Measurements from ENCODE around the gene PROKR2. TPM values are rescaled to one million over a fixed set of nuclear protein-coding genes. Genes with fewer than 3 reads are reported as not detected.

PROKR2 gene
- total RNA-seq, 2 donors from 2014 or later = not detected

- DNase-seq = no peak
- ATAC-seq = no peak
Observed at GRCh38 chr20:5297280-5298004, 19.3 kb downstream of the PROKR2 start.

DNA sequence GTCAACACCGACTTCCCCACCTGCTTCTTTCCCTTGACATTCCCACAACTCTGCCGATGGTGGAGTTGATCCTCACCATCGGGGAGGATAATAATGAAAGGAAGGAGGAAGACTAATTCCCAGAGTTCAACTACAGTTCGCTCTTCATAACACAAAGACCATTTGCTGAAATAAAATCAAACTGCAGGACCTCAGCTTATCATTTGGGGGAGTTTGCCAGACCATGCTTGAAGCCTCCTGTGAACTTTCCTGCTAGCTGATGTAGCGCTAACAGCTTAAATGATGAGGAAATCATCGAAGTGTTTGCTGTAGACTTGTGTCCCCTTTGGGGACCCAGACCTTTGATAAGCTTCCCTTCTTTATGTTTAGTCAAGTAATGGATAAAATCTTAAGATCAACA lies 26.2 kb downstream of the PROKR2 start:
- DNase-seq (no peak), ATAC-seq (no peak)
- intact Hi-C loops (cut with DNase I, micrococcal nuclease) = no loop called here

More at GRCh38 chr20:5297280-5298004, 19.3 kb downstream of the PROKR2 start:
- intact Hi-C loops (cut with DNase I, micrococcal nuclease) = no loop called here

- intact Hi-C loops (cut with DNase I, micrococcal nuclease) = no loop called here
- no peak for DNase-seq
- no peak for ATAC-seq
Observed at GRCh38 chr20:5282561-5282960, 34.2 kb downstream of the PROKR2 start.

GRCh38 chr20:5279661-5280060 lies 37.1 kb downstream of the PROKR2 start:
- intact Hi-C loops (cut with DNase I, micrococcal nuclease) = no loop called here
- DNase-seq (no peak), ATAC-seq (no peak)

- ATAC-seq (no peak), DNase-seq (no peak)
- intact Hi-C loops (cut with DNase I, micrococcal nuclease) = no loop called here
Observed at GRCh38 chr20:5272268-5272667, 44.5 kb downstream of the PROKR2 start.

DNA sequence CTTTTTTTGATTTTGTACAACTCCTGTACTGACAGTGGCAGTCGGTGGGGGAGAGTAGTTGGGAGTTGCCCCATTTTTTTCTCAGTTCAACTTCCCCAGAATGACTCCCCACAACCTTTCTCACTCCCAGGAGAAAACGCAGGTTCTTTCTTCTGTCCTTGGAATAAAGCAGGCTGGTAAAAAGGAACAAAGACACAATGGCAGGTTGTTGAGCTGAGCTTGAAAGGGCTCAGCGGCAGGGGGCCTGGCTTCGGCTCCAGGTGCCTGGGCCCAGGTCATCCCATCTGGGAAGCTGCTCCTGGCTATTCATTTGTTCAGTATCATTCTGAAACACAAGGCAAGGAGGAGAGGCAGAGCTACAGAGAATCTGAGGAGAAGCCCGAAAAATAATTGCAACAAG lies 46.2 kb downstream of the PROKR2 start:
- DNase-seq (no peak), ATAC-seq (no peak)
- intact Hi-C loops (cut with DNase I, micrococcal nuclease) = no loop called here

DNA sequence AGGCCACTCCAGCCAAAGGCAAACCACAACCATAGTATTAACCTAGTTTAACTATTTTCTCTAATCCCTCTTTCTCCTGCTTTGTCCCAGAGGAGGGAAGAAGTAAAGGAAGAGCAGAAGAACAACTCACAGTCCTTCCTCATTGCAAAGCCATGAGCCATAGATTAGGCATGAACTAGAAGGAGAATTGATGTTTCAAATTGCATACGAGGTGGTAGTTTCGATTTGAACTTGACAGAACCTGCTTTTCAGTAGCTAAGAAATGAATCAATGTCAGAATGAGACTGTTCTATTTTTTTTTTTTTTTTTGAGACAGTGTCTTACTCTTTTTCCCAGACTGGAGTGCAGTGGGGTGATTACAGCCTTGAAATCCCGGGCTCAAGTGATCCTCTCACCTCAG lies 48.3 kb downstream of the PROKR2 start:
- ATAC-seq = no peak
- intact Hi-C loops (cut with DNase I, micrococcal nuclease) = no loop called here

DNA sequence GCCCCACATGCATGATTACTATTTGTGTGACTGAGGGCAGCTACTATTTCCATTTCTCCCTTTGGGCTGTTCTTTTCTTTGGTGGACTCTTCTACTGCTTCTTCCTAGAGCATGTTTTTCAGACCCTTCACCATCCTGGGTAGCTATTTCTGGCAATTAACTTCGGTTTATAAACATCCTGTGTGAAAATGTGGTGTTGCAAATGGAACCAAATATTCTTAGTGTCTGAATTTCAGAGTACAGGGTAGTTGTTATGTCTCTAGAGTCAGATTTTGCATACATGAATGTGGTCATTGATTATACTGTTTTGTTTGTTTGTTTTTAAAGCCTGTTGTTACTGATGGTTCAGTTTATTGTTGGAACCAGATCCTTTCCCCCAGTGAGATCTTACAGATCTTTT lies 49.7 kb downstream of the PROKR2 start:
- DNase-seq (no peak), ATAC-seq (no peak)

More for the DNA sequence above, 48.3 kb downstream of the PROKR2 start:
- DNase-seq = no peak

More for the DNA sequence above, 49.7 kb downstream of the PROKR2 start:
- intact Hi-C loops (cut with DNase I, micrococcal nuclease) = no loop called here

Other genes starting within 250 kb of the PROKR2 start
- 10 to 100 TPM; 64.3 to 81.4 TPM for gene TMEM230, start 203.9 kb downstream of the PROKR2 start, total RNA-seq
- gene PCNA, start 197.0 kb downstream of the PROKR2 start, total RNA-seq = 10 to 100 TPM; 47.9 to 61.5 TPM
- 10 to 100 TPM; 33.4 to 42.6 TPM for gene CDS2, start 189.9 kb downstream of the PROKR2 start, total RNA-seq

Measured in left colon (tissue), 2 donors.